Measurements from ENCODE around the gene CABCOCO1. TPM values are rescaled to one million over a fixed set of nuclear protein-coding genes. Genes with fewer than 3 reads are reported as not detected.

CABCOCO1 gene
- polyA plus RNA-seq, 1 donor (not counting 4 experiments of a cell fraction or from before 2014, with no cell fraction given), result 0.17 TPM

GRCh38 chr10:61803269-61803668, 140.5 kb downstream of the CABCOCO1 start:
- Histone ChIP-seq H2AFZ (ENCODE audit: control insufficient read depth, low read length) (no peak overlapping the region), H3K27me3 (ENCODE audit: control insufficient read depth, extremely low read depth, insufficient read depth, low read length) (no peaks in the 10 kb centered on the region), H3K27ac (ENCODE audit: control insufficient read depth, insufficient read depth, low read length) (no peak overlapping the region), H3K4me3 (ENCODE audit: control insufficient read depth in 2 of 3, extremely low read depth in 1 of 3, insufficient read depth in 2 of 3, low read depth in 1 of 3, low read length in 3 of 3) (no peak overlapping the region), H3K9me1 (ENCODE audit: control insufficient read depth, extremely low read depth, insufficient read depth, low read length) (no peaks in the 10 kb centered on the region), H3K4me2 (ENCODE audit: control insufficient read depth, extremely low read depth, insufficient read depth, low read depth, low read length) (no peak overlapping the region), H3K9ac (ENCODE audit: control insufficient read depth, extremely low read depth, insufficient read depth, low read length) (no peak overlapping the region), H3K36me3 (ENCODE audit: control insufficient read depth in 2 of 2, extremely low read depth in 1 of 2, insufficient read depth in 2 of 2, low read length in 2 of 2) (no peaks in the 10 kb centered on the region), H3K9me3 (ENCODE audit: control insufficient read depth, low read depth, low read length) (no peaks in the 10 kb centered on the region), H4K20me1 (ENCODE audit: control insufficient read depth, extremely low read depth, insufficient read depth, low read length) (no peaks in the 10 kb centered on the region), H3K4me1 (ENCODE audit: control insufficient read depth, extremely low read depth, insufficient read depth, low read length) (no peaks in the 10 kb centered on the region), H3K79me2 (ENCODE audit: control insufficient read depth, insufficient read depth, low read length) (no peaks in the 10 kb centered on the region)
- DNase-seq (ENCODE audit: low read depth, low spot score) (no peak), FAIRE-seq (no peak)
- dilution Hi-C loops (cut with MboI; ENCODE audit: extremely low pct_ligation_motif_present, low sequenced_read_pairs), result no loop called here
- TF ChIP-seq CTCF (optimal IDR thresholded peaks at IDR 0.05 in 1 of 3, IDR thresholded peaks at IDR 0.05 in 1 of 3, conservative IDR thresholded peaks at IDR 0.05 in 1 of 3; ENCODE audit: extremely low read depth in 1 of 3, insufficient read depth in 2 of 3, low read length in 3 of 3) (no peak), EZH2 (IDR thresholded peaks at IDR 0.05; ENCODE audit: low read length) (no peak)

- no peaks in the 10 kb centered on the region for H3K9me3 ChIP-seq (ENCODE audit: control insufficient read depth, low read depth, low read length)
- no peaks in the 10 kb centered on the region for H3K9me1 ChIP-seq (ENCODE audit: control insufficient read depth, extremely low read depth, insufficient read depth, low read length)
- no peak overlapping the region for H2AFZ ChIP-seq (ENCODE audit: control insufficient read depth, low read length)
- H3K27ac ChIP-seq (ENCODE audit: control insufficient read depth, insufficient read depth, low read length), result no peak overlapping the region
- no peak overlapping the region for H3K4me2 ChIP-seq (ENCODE audit: control insufficient read depth, extremely low read depth, insufficient read depth, low read depth, low read length)
- H3K27me3 ChIP-seq (ENCODE audit: control insufficient read depth, extremely low read depth, insufficient read depth, low read length), result no peaks in the 10 kb centered on the region
- no peak overlapping the region for H3K9ac ChIP-seq (ENCODE audit: control insufficient read depth, extremely low read depth, insufficient read depth, low read length)
- TF ChIP-seq CTCF (optimal IDR thresholded peaks at IDR 0.05 in 1 of 3, IDR thresholded peaks at IDR 0.05 in 1 of 3, conservative IDR thresholded peaks at IDR 0.05 in 1 of 3; ENCODE audit: extremely low read depth in 1 of 3, insufficient read depth in 2 of 3, low read length in 3 of 3), result no peak
- TF ChIP-seq EZH2 (IDR thresholded peaks at IDR 0.05; ENCODE audit: low read length), result no peak
- FAIRE-seq (peak; percentile 17), DNase-seq (ENCODE audit: low read depth, low spot score) (no peak)
- H3K4me1 ChIP-seq (ENCODE audit: control insufficient read depth, extremely low read depth, insufficient read depth, low read length), result no peaks in the 10 kb centered on the region
- H4K20me1 ChIP-seq (ENCODE audit: control insufficient read depth, extremely low read depth, insufficient read depth, low read length), result no peaks in the 10 kb centered on the region
- no peaks in the 10 kb centered on the region for H3K79me2 ChIP-seq (ENCODE audit: control insufficient read depth, insufficient read depth, low read length)
- no peak overlapping the region for H3K4me3 ChIP-seq (ENCODE audit: control insufficient read depth in 2 of 3, extremely low read depth in 1 of 3, insufficient read depth in 2 of 3, low read depth in 1 of 3, low read length in 3 of 3)
- no peaks in the 10 kb centered on the region for H3K36me3 ChIP-seq (ENCODE audit: control insufficient read depth in 2 of 2, extremely low read depth in 1 of 2, insufficient read depth in 2 of 2, low read length in 2 of 2)
- dilution Hi-C loops (cut with MboI; ENCODE audit: extremely low pct_ligation_motif_present, low sequenced_read_pairs), result no loop called here
Observed at GRCh38 chr10:61804414-61804813, 141.7 kb downstream of the CABCOCO1 start.
